ENCODE results near the gene LEO1. TPM values are rescaled to one million over a fixed set of nuclear protein-coding genes. Genes with fewer than 3 reads are reported as not detected.

The LEO1 gene
- polyA plus RNA-seq, 6 donors from 2014 or later, result 8.0 to 23.9 (median 13.8) TPM

- H3K9me3 Mint-ChIP-seq, result no peaks in the 10 kb centered on the region
- DNase-seq (peak; percentile 38), ATAC-seq (ENCODE audit: low read depth in 2 of 2) (peak; percentile 91 to 93)
- H3K4me3 Mint-ChIP-seq, result peak overlapping the region; percentile 50 to 88 (median 71)
- H3K27ac Mint-ChIP-seq, result peak overlapping the region in 4 of 6 donors; percentile 19 to 66 (median 48)
- peaks cover 9 to 11% (median 9%) of the 10 kb centered on the region in 3 donors for H3K4me1 Mint-ChIP-seq
- no peaks in the 10 kb centered on the region for H3K36me3 Mint-ChIP-seq
- H3K27me3 Mint-ChIP-seq, result no peaks in the 10 kb centered on the region
Observed at GRCh38 chr15:51982013-51982769, 10.6 kb upstream of the LEO1 start.

- H3K27me3 Mint-ChIP-seq, result no peaks in the 10 kb centered on the region
- H3K4me1 Mint-ChIP-seq, result peaks cover 15 to 25% (median 18%) of the 10 kb centered on the region in 3 donors
- no peak overlapping the region for H3K27ac Mint-ChIP-seq
- H3K36me3 Mint-ChIP-seq, result peaks cover 0 to 7% of the 10 kb centered on the region in 2 donors
- H3K9me3 Mint-ChIP-seq, result peaks cover 0 to 4% (median 1%) of the 10 kb centered on the region in 7 donors
- ATAC-seq (ENCODE audit: low read depth in 2 of 2) (no peak), DNase-seq (no peak)
- H3K4me3 Mint-ChIP-seq, result peak overlapping the region in 1 of 8 donors; percentile 75
Observed at GRCh38 chr15:51973775-51974174, 2.2 kb upstream of the LEO1 start.

DNA sequence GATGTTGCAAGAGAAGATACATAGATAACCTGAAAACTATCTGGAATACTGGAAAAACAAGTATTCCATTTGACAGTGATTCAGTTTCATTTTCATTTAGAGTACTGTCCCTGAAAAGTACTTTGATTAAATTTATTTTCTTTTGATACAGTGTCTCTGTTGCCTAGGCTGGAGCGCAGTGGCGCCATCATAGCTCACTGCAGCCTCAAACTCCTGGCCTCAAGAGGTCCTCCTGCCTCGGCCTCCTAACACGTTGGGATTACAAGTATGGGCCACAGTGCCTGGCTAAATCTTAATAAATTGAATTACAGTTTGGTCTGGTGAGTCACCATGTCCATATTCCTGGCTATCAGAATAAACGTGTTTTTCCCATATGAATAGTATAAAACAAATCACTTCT lies 1.6 kb upstream of the LEO1 start:
- H3K9me3 Mint-ChIP-seq, result peaks cover 0 to 4% (median 1%) of the 10 kb centered on the region in 7 donors
- DNase-seq (no peak), ATAC-seq (ENCODE audit: low read depth in 2 of 2) (no peak)
- peaks cover 0 to 7% of the 10 kb centered on the region in 2 donors for H3K36me3 Mint-ChIP-seq
- H3K4me1 Mint-ChIP-seq, result peaks cover 15 to 25% (median 18%) of the 10 kb centered on the region in 3 donors
- peak overlapping the region in 4 of 8 donors; percentile 15 to 75 (median 50) for H3K4me3 Mint-ChIP-seq
- no peaks in the 10 kb centered on the region for H3K27me3 Mint-ChIP-seq
- no peak overlapping the region for H3K27ac Mint-ChIP-seq

DNA sequence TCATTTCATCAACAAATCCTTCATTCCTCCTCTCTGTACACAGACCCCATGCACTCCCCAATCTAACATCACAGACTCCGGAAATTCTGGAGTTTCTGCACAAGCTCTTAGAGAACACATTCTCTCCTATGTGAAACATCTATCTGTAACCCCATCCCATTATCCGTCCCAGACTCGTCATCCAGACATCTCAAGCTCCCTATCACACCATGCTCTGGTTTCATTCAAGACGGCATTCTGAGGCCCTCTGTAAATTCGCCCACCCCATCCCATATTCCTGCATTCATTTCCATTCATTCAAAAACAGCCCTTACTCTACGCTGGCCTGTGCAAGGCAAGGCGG lies 575 bp downstream of the LEO1 start:
- peaks cover 10 to 28% of the 10 kb centered on the region in 2 donors for H3K36me3 Mint-ChIP-seq
- DNase-seq (no peak), ATAC-seq (ENCODE audit: low read depth in 2 of 2) (no peak)

DNA sequence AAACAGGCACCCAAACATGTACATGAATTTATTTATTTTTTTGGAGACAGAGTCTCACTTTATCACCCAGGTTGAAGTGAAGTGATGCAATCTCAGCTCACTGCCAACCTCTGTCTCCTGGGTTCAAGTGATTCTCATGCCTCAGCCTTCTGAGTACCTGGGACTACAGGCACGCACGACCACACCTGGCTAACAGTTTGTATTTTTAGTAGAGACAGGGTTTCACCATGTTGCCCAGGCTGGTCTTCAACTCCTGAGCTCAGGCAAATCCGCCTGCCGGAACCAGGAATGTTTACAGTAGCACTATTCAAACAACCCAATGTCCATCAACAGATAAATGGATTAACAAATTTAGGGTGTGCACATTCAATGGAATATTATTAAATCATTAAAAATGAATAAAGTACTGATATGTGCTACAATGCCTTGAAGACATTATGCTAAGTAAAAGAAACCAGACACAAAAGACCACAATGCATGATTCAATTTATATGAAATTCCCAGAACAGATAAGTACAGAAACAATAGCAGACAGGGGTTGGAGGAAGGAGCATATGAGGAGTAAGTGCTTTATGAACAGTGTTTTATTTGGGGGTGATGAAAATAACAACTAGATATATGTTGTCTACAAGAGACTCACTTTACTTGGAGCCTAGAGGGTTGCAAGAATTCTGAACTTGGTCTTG lies 1.3 kb downstream of the LEO1 start:
- no peak for DNase-seq
- Mint-ChIP-seq H3K27me3 (no peaks in the 10 kb centered on the region), H3K9me3 (peaks cover 7 to 23% (median 17%) of the 10 kb centered on the region in 7 donors), H3K4me3 (peak overlapping the region; percentile 94 to 100 (median 99)), H3K27ac (peak overlapping the region; percentile 20 to 99 (median 84)), H3K4me1 (peaks cover 23 to 28% (median 26%) of the 10 kb centered on the region in 3 donors), H3K36me3 (peaks cover 17 to 35% of the 10 kb centered on the region in 2 donors)
- ATAC-seq (ENCODE audit: low read depth in 2 of 2), result no peak

More for the DNA sequence above, 575 bp downstream of the LEO1 start:
- no peaks in the 10 kb centered on the region for H3K27me3 Mint-ChIP-seq
- H3K4me3 Mint-ChIP-seq, result peak overlapping the region; percentile 94 to 100 (median 99)
- H3K4me1 Mint-ChIP-seq, result peaks cover 19 to 28% (median 23%) of the 10 kb centered on the region in 3 donors
- H3K9me3 Mint-ChIP-seq, result peaks cover 4 to 21% (median 13%) of the 10 kb centered on the region in 7 donors
- peak overlapping the region; percentile 97 to 99 (median 98) for H3K27ac Mint-ChIP-seq

- no peak for DNase-seq
- H3K27ac Mint-ChIP-seq, result peak overlapping the region in 1 of 6 donors; percentile 61
- H3K36me3 Mint-ChIP-seq, result peaks cover 20 to 38% of the 10 kb centered on the region in 2 donors
- peak overlapping the region in 4 of 8 donors; percentile 94 to 100 (median 98) for H3K4me3 Mint-ChIP-seq
- no peaks in the 10 kb centered on the region for H3K27me3 Mint-ChIP-seq
- peaks cover 23 to 28% (median 28%) of the 10 kb centered on the region in 3 donors for H3K4me1 Mint-ChIP-seq
- no peak for ATAC-seq (ENCODE audit: low read depth in 2 of 2)
- peaks cover 7 to 23% (median 17%) of the 10 kb centered on the region in 7 donors for H3K9me3 Mint-ChIP-seq
Observed at GRCh38 chr15:51969728-51970127, 1.9 kb downstream of the LEO1 start.

DNA sequence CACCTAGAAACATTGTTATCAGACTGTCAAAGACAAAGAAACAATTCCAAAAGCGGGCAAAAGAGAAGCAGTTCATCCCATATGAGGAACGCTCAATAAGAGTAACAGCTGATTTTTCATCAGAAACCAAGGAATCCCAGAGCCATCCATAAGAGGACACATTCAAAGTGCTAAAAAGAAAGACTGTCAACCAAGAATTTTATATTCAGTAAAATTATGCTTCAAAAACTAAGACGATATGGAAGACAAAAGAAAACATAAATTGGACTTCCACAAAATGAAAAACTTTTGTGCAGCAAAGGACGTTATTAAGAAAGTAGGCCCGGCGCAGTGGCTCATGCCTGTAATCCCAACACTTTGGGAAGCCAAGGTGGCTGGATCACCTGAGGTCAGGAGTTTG lies 4.0 kb downstream of the LEO1 start:
- Mint-ChIP-seq H3K27ac (peak overlapping the region in 2 of 6 donors; percentile 45 to 49), H3K4me3 (peak overlapping the region in 2 of 8 donors; percentile 42 to 67), H3K4me1 (peaks cover 23 to 28% (median 28%) of the 10 kb centered on the region in 3 donors), H3K36me3 (peaks cover 20 to 38% of the 10 kb centered on the region in 2 donors), H3K9me3 (peaks cover 7 to 23% (median 17%) of the 10 kb centered on the region in 7 donors), H3K27me3 (no peaks in the 10 kb centered on the region)
- DNase-seq (no peak), ATAC-seq (ENCODE audit: low read depth in 2 of 2) (no peak)

DNA sequence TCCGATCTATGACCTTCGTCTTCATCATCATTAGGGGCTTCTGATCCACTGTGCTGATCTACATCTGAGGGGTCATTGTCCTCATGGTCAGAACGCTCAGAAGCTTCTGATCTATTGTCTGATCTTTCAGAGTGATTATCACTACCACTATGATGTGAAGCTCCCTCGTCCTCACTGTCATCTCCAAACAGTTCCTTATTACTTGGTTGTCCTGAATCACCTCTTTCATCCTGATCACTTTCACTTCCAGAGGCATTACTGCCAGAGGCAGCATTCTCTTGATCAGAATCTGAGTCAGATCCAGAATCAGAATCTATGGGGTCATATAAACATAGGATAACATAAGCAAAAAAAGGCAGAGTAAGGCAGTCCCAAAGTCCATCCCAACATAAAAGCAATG lies 5.4 kb downstream of the LEO1 start:
- no peak for ATAC-seq (ENCODE audit: low read depth in 2 of 2)
- Mint-ChIP-seq H3K9me3 (peaks cover 7 to 20% (median 16%) of the 10 kb centered on the region in 7 donors), H3K4me3 (peak overlapping the region in 1 of 8 donors; percentile 78), H3K4me1 (peaks cover 16 to 22% (median 21%) of the 10 kb centered on the region in 3 donors), H3K27me3 (no peaks in the 10 kb centered on the region), H3K27ac (peak overlapping the region in 3 of 6 donors; percentile 24 to 88 (median 79)), H3K36me3 (peaks cover 20 to 31% of the 10 kb centered on the region in 2 donors)
- DNase-seq, result no peak

DNA sequence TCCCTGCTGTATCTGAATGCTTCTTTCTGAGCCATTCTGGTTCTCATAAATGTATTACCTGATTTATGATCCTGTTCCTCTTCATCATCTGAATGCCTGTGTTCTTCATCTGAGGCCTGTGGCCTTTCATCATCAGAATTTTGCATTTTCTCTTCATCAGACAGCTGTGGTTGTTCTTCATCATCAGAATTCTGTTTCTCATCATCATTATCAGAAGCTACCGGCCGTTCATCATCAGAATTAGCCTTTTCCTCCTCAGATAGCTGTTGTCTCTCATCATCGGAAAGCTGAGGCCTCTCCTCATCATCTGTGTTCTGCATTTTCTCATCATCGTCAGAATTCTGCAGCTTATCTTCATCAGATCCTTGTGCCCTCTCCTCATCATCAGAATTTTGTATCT lies 5.9 kb downstream of the LEO1 start:
- ATAC-seq (ENCODE audit: low read depth in 2 of 2), result no peak
- no peaks in the 10 kb centered on the region for H3K27me3 Mint-ChIP-seq

GRCh38 chr15:51955504-51955903 lies 16.1 kb downstream of the LEO1 start:
- Mint-ChIP-seq H3K36me3 (peaks cover 37 to 39% of the 10 kb centered on the region in 2 donors), H3K27ac (peak overlapping the region in 1 of 6 donors; percentile 56)

More for the DNA sequence above, 5.9 kb downstream of the LEO1 start:
- Mint-ChIP-seq H3K9me3 (peaks cover 7 to 20% (median 16%) of the 10 kb centered on the region in 7 donors), H3K4me1 (peaks cover 11 to 17% (median 16%) of the 10 kb centered on the region in 3 donors), H3K4me3 (no peak overlapping the region), H3K27ac (peak overlapping the region in 2 of 6 donors; percentile 24 to 88), H3K36me3 (peaks cover 20 to 31% of the 10 kb centered on the region in 2 donors)
- DNase-seq, result no peak

DNA sequence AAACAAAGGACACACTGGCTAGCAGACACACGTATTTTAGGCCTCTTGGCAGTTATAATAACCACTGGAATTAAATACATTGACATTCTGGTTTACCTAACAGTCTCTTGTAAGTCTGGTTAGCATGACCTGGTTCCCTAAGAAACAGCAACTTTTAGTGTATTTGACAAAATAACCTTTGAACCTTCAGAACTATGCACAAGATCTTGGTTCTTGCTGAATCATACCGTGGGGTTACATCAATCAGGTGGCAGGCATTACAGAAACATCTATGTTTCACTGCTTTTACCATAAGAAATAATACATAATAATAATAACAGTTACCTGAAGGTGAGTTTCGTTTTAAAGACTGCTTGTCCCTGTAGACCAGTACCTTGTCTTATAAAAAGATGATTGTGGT lies 18.8 kb downstream of the LEO1 start:
- H3K4me3 Mint-ChIP-seq, result no peak overlapping the region
- no peak for ATAC-seq (ENCODE audit: low read depth in 2 of 2)
- H3K4me1 Mint-ChIP-seq, result no peaks in the 10 kb centered on the region
- H3K36me3 Mint-ChIP-seq, result peaks cover 37 to 42% of the 10 kb centered on the region in 2 donors
- no peaks in the 10 kb centered on the region for H3K27me3 Mint-ChIP-seq
- DNase-seq, result no peak
- H3K9me3 Mint-ChIP-seq, result no peaks in the 10 kb centered on the region
- H3K27ac Mint-ChIP-seq, result no peak overlapping the region

More at GRCh38 chr15:51955504-51955903, 16.1 kb downstream of the LEO1 start:
- H3K4me3 Mint-ChIP-seq, result no peak overlapping the region
- ATAC-seq (ENCODE audit: low read depth in 2 of 2), result no peak
- H3K27me3 Mint-ChIP-seq, result no peaks in the 10 kb centered on the region
- H3K9me3 Mint-ChIP-seq, result no peaks in the 10 kb centered on the region
- DNase-seq, result no peak
- no peaks in the 10 kb centered on the region for H3K4me1 Mint-ChIP-seq

GRCh38 chr15:51947124-51947523 lies 24.5 kb downstream of the LEO1 start:
- DNase-seq (no peak), ATAC-seq (ENCODE audit: low read depth in 2 of 2) (no peak)
- Mint-ChIP-seq H3K4me1 (peaks cover 0 to under 1% (median 0%) of the 10 kb centered on the region in 3 donors), H3K36me3 (peaks cover 42 to 49% of the 10 kb centered on the region in 2 donors), H3K27me3 (no peaks in the 10 kb centered on the region), H3K4me3 (no peak overlapping the region), H3K27ac (no peak overlapping the region), H3K9me3 (no peaks in the 10 kb centered on the region)

DNA sequence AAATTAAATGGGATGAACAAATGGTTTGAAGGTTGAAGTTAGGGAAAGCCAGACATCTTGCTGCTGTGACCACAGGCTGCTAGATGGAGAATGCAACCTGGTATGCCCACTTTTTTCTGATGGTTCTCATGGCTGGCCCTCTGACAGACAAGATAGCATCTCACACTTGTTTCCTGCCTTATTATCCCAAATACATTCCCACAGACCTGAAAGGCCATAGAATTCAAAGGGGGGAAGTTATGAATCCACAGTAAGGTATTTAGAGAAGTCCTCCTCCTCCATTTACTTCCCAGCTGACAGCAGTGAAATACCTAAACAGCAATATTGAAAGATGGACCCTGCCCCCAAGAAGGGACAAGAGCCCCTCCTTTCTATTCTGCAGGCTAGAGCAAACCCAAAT lies 32.4 kb downstream of the LEO1 start:
- Mint-ChIP-seq H3K4me1 (peaks cover 16 to 26% (median 26%) of the 10 kb centered on the region in 3 donors), H3K27me3 (no peaks in the 10 kb centered on the region), H3K27ac (peak overlapping the region in 1 of 6 donors; percentile 66), H3K36me3 (peaks cover 14 to 15% of the 10 kb centered on the region in 2 donors), H3K9me3 (no peaks in the 10 kb centered on the region), H3K4me3 (no peak overlapping the region)
- ATAC-seq (ENCODE audit: low read depth in 2 of 2) (no peak), DNase-seq (no peak)

All from naive B cell (primary cell).